DOHH2 (cell line): ENCODE measurements around the gene FAM193A.

Source experiments
- CTCF ChIP-seq: fragments of 200-600 bp; sonication (generic); IDR thresholded peaks from one replicate; pipeline ENCODE4 v1.5.1; 2014; ENCODE audit warnings: antibody characterized with exemption, mild to moderate bottlenecking, low read depth, low read length; ENCODE audit not compliant: poor library complexity, severe bottlenecking
- EZH2phosphoT487 ChIP-seq: fragments of 200-600 bp; sonication (generic); IDR thresholded peaks from 2 replicates; pipeline ENCODE4 v1.6.1; 2017; ENCODE audit warnings: borderline replicate concordance, mild to moderate bottlenecking, antibody characterized with exemption, low read length, moderate library complexity, mixed read lengths

GRCh38 chr4:2489841-2490552, 46.5 kb upstream of the FAM193A start:
- TF ChIP-seq CTCF (no peak), EZH2phosphoT487 (no peak)
